Subcutaneous abdominal adipose tissue (tissue), 5 donors: Measurements from ENCODE around the gene GP5.

ENCODE experiments used
- H3K27ac ChIP-seq: one replicate; pipeline ENCODE4 v1.7.0; 2013; ENCODE audit warnings: low read depth, mild to moderate bottlenecking, inconsistent platforms, low read length, moderate library complexity
- H3K27me3 ChIP-seq, 5 donors: one replicate each; pipeline ENCODE4 v1.7.0; 2013; ENCODE audit warnings: low read length in 5 of 5, inconsistent platforms in 1 of 5; ENCODE audit not compliant: control insufficient read depth in 5 of 5, insufficient read depth in 4 of 5
- H3K36me3 ChIP-seq, 5 donors: one replicate each; pipeline ENCODE4 v1.7.0; 2013; ENCODE audit warnings: low read length in 5 of 5; ENCODE audit not compliant: control insufficient read depth in 5 of 5, insufficient read depth in 5 of 5
- H3K4me1 ChIP-seq, 5 donors: one replicate each; pipeline ENCODE4 v1.7.0; 2013; ENCODE audit warnings: low read length in 5 of 5, mild to moderate bottlenecking in 3 of 5, moderate library complexity in 1 of 5; ENCODE audit not compliant: control insufficient read depth in 5 of 5, insufficient read depth in 5 of 5
- H3K4me3 ChIP-seq, 5 donors: one replicate each; pipeline ENCODE4 v1.7.0; 2013; ENCODE audit warnings: low read length in 5 of 5, low read depth in 1 of 5
- H3K9ac ChIP-seq, 5 donors: one replicate each; pipeline ENCODE4 v1.7.0; 2013; ENCODE audit warnings: low read length in 5 of 5, mild to moderate bottlenecking in 4 of 5, moderate library complexity in 3 of 5
- H3K9me3 ChIP-seq, 5 donors: one replicate each; pipeline ENCODE4 v1.7.0; 2013; ENCODE audit warnings: low read length in 5 of 5; ENCODE audit not compliant: control insufficient read depth in 5 of 5
- donor health status: healthy.
- donor health status: healthy.
- donor health status: healthy.
- donor health status: healthy.
- donor health status: healthy.

Gene GP5

GRCh38 chr3:194425399-194425798, 26.3 kb upstream of the GP5 start:
- peaks cover 42 to 73% (median 59%) of the 10 kb centered on the region in 5 donors for H3K36me3 ChIP-seq

GRCh38 chr3:194424953-194425352, 25.9 kb upstream of the GP5 start:
- H3K27ac ChIP-seq: no peak overlapping the region
- H3K9me3 ChIP-seq: no peaks in the 10 kb centered on the region
- no peaks in the 10 kb centered on the region for H3K27me3 ChIP-seq
- H3K9ac ChIP-seq: no peak overlapping the region
- peaks cover 39 to 73% (median 57%) of the 10 kb centered on the region in 5 donors for H3K36me3 ChIP-seq
- H3K4me1 ChIP-seq: no peaks in the 10 kb centered on the region
- H3K4me3 ChIP-seq: no peak overlapping the region

More at GRCh38 chr3:194425399-194425798, 26.3 kb upstream of the GP5 start:
- Histone ChIP-seq H3K9ac (no peak overlapping the region), H3K9me3 (no peaks in the 10 kb centered on the region), H3K27me3 (no peaks in the 10 kb centered on the region), H3K4me3 (no peak overlapping the region), H3K4me1 (no peaks in the 10 kb centered on the region), H3K27ac (no peak overlapping the region)

- H3K9me3 ChIP-seq: no peaks in the 10 kb centered on the region
- no peak overlapping the region for H3K9ac ChIP-seq
- H3K27ac ChIP-seq: no peak overlapping the region
- peaks cover 36 to 72% (median 57%) of the 10 kb centered on the region in 5 donors for H3K36me3 ChIP-seq
- H3K27me3 ChIP-seq: no peaks in the 10 kb centered on the region
- H3K4me3 ChIP-seq: no peak overlapping the region
- H3K4me1 ChIP-seq: no peaks in the 10 kb centered on the region
Measured at GRCh38 chr3:194424373-194424772, 25.3 kb upstream of the GP5 start.

GRCh38 chr3:194423317-194423716, 24.3 kb upstream of the GP5 start:
- Histone ChIP-seq H3K27ac (no peak overlapping the region), H3K36me3 (peaks cover 42 to 71% (median 57%) of the 10 kb centered on the region in 5 donors), H3K27me3 (no peaks in the 10 kb centered on the region), H3K4me1 (no peaks in the 10 kb centered on the region), H3K9ac (no peak overlapping the region), H3K4me3 (no peak overlapping the region), H3K9me3 (no peaks in the 10 kb centered on the region)

GRCh38 chr3:194422188-194422587, 23.1 kb upstream of the GP5 start:
- Histone ChIP-seq H3K9me3 (no peaks in the 10 kb centered on the region), H3K27me3 (no peaks in the 10 kb centered on the region), H3K27ac (no peak overlapping the region), H3K4me3 (no peak overlapping the region), H3K9ac (no peak overlapping the region), H3K36me3 (peaks cover 39 to 73% (median 55%) of the 10 kb centered on the region in 5 donors), H3K4me1 (no peaks in the 10 kb centered on the region)

- H3K9ac ChIP-seq: no peak overlapping the region
- H3K4me3 ChIP-seq: no peak overlapping the region
- no peaks in the 10 kb centered on the region for H3K4me1 ChIP-seq
- no peak overlapping the region for H3K27ac ChIP-seq
- no peaks in the 10 kb centered on the region for H3K27me3 ChIP-seq
- peaks cover 23 to 64% (median 40%) of the 10 kb centered on the region in 5 donors for H3K36me3 ChIP-seq
- no peaks in the 10 kb centered on the region for H3K9me3 ChIP-seq
Measured at GRCh38 chr3:194418671-194419070, 19.6 kb upstream of the GP5 start.

GRCh38 chr3:194407423-194407822, 8.4 kb upstream of the GP5 start:
- Histone ChIP-seq H3K9ac (no peak overlapping the region), H3K4me3 (no peak overlapping the region), H3K27ac (no peak overlapping the region), H3K27me3 (no peaks in the 10 kb centered on the region), H3K36me3 (peaks cover 20 to 53% (median 36%) of the 10 kb centered on the region in 5 donors), H3K4me1 (no peaks in the 10 kb centered on the region), H3K9me3 (no peaks in the 10 kb centered on the region)

- peaks cover 0 to 4% (median 0%) of the 10 kb centered on the region in 5 donors for H3K27me3 ChIP-seq
- H3K9me3 ChIP-seq: no peaks in the 10 kb centered on the region
- no peak overlapping the region for H3K27ac ChIP-seq
- H3K9ac ChIP-seq: no peak overlapping the region
- H3K4me1 ChIP-seq: no peaks in the 10 kb centered on the region
- H3K4me3 ChIP-seq: no peak overlapping the region
- peaks cover 16 to 42% (median 24%) of the 10 kb centered on the region in 5 donors for H3K36me3 ChIP-seq
Measured at GRCh38 chr3:194405766-194406165, 6.7 kb upstream of the GP5 start.

- no peak overlapping the region for H3K27ac ChIP-seq
- H3K4me3 ChIP-seq: no peak overlapping the region
- peaks cover 16 to 39% (median 24%) of the 10 kb centered on the region in 5 donors for H3K36me3 ChIP-seq
- H3K27me3 ChIP-seq: peaks cover 0 to 8% (median 0%) of the 10 kb centered on the region in 5 donors
- H3K9me3 ChIP-seq: no peaks in the 10 kb centered on the region
- H3K4me1 ChIP-seq: no peaks in the 10 kb centered on the region
- no peak overlapping the region for H3K9ac ChIP-seq
Measured at GRCh38 chr3:194404365-194405140, 5.5 kb upstream of the GP5 start.

- H3K9ac ChIP-seq: no peak overlapping the region
- no peak overlapping the region for H3K4me3 ChIP-seq
- no peaks in the 10 kb centered on the region for H3K9me3 ChIP-seq
- no peak overlapping the region for H3K27ac ChIP-seq
- peaks cover 5 to 18% (median 10%) of the 10 kb centered on the region in 5 donors for H3K36me3 ChIP-seq
- H3K4me1 ChIP-seq: peaks cover 0 to 16% (median 16%) of the 10 kb centered on the region in 5 donors
- peaks cover 0 to 25% (median 12%) of the 10 kb centered on the region in 5 donors for H3K27me3 ChIP-seq
Measured at GRCh38 chr3:194401868-194402329, 2.8 kb upstream of the GP5 start.
